HG03103 (cell line): ENCODE results near the gene RAI1.
"Not testable (repeated sequence)": the region's sequence is repeated elsewhere in the genome, so short reads cannot be mapped to it uniquely, and the experiment has no call there.

Source experiments
- ATAC-seq: cut with Tn5 transposase; IDR thresholded peaks from one replicate; pipeline ENCODE4 v1.9.1; 2021; ENCODE audit warnings: low read depth; ENCODE audit not compliant: unreplicated experiment

RAI1 gene, protein sequence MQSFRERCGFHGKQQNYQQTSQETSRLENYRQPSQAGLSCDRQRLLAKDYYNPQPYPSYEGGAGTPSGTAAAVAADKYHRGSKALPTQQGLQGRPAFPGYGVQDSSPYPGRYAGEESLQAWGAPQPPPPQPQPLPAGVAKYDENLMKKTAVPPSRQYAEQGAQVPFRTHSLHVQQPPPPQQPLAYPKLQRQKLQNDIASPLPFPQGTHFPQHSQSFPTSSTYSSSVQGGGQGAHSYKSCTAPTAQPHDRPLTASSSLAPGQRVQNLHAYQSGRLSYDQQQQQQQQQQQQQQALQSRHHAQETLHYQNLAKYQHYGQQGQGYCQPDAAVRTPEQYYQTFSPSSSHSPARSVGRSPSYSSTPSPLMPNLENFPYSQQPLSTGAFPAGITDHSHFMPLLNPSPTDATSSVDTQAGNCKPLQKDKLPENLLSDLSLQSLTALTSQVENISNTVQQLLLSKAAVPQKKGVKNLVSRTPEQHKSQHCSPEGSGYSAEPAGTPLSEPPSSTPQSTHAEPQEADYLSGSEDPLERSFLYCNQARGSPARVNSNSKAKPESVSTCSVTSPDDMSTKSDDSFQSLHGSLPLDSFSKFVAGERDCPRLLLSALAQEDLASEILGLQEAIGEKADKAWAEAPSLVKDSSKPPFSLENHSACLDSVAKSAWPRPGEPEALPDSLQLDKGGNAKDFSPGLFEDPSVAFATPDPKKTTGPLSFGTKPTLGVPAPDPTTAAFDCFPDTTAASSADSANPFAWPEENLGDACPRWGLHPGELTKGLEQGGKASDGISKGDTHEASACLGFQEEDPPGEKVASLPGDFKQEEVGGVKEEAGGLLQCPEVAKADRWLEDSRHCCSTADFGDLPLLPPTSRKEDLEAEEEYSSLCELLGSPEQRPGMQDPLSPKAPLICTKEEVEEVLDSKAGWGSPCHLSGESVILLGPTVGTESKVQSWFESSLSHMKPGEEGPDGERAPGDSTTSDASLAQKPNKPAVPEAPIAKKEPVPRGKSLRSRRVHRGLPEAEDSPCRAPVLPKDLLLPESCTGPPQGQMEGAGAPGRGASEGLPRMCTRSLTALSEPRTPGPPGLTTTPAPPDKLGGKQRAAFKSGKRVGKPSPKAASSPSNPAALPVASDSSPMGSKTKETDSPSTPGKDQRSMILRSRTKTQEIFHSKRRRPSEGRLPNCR (N-terminal part only)

GRCh38 chr17:17681187-17681743, at the start of gene RAI1:
Gene RAI1 (plus strand): TSS chr17:17681458. CDS start chr17:17792949, 111,491 bp downstream.
- no peak for ATAC-seq

DNA sequence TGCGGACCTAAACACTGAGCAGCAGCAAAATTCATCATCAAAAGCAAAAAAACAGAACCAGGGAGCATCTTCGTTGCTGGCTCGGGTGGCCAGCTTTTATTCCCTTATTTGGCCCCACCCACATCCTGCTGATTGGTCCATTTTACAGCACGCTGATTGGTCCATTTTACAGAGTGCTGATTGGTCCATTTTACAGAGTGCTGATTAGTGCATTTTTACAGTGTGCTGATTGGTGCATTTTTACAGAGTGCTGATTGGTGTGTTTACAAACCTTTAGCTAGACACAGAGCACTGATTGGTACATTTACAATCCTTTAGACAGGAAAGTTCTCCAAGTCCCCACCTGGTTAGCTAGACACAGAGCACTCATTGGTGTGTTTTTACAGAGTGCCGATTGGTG, 48.6 kb upstream of the RAI1 start:
- not testable (repeated sequence) for ATAC-seq

GRCh38 chr17:17633310-17633709, 47.9 kb upstream of the RAI1 start:
- ATAC-seq: no peak

DNA sequence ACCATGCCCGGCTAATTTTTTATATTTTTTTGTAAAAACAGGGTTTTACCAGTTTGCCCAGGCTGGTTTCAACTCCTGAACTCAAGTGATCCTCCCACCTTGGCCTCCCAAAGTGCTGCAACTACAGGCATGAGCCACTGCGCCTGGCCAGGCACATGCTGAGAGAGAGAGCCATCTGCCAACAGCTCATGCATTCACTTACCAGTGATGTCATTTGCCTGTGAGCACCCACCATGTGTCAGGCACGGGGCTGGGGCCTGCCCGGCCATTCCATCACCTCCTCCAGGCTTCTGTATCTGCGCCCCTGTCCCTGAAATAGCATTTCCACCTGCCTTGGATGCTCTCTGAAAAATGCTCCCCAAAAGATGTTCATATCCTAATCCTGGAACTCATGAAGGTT, 46.1 kb upstream of the RAI1 start:
- no peak for ATAC-seq

- ATAC-seq: not testable (repeated sequence)
Observed at GRCh38 chr17:17635537-17636271, 45.6 kb upstream of the RAI1 start.

GRCh38 chr17:17636272-17636885, 44.9 kb upstream of the RAI1 start:
- ATAC-seq: no peak

GRCh38 chr17:17638467-17638866, 42.8 kb upstream of the RAI1 start:
- ATAC-seq: no peak

DNA sequence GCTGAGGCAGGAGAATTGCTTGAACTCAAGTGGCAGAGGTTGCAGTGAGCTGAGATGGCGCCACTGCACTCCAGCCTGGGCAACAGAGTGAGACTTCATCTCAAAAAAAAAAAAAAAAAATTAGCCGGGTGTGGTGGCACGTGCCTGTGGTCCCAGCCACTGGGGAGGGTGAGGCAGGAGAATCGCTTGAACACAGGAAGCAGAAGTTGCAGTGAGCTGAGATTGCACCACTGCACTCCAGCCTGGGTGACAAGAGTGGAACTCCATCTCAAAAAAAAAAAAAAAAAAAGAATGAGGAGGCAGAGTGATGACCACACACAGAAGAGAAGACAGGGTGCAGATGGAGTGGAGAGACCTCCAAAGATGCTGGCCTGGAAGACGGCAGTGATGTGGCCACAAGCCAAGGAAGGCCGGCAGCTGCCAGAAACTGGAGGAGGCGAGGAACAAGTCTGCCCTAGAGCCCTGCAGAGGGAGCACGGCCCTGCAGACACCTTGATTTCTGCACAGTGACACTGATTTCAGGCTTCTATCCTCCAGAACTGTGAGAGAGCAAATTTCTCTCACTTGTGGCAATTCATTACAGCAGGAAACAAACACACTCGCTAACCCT, 41.5 kb upstream of the RAI1 start:
- not testable (repeated sequence) for ATAC-seq

DNA sequence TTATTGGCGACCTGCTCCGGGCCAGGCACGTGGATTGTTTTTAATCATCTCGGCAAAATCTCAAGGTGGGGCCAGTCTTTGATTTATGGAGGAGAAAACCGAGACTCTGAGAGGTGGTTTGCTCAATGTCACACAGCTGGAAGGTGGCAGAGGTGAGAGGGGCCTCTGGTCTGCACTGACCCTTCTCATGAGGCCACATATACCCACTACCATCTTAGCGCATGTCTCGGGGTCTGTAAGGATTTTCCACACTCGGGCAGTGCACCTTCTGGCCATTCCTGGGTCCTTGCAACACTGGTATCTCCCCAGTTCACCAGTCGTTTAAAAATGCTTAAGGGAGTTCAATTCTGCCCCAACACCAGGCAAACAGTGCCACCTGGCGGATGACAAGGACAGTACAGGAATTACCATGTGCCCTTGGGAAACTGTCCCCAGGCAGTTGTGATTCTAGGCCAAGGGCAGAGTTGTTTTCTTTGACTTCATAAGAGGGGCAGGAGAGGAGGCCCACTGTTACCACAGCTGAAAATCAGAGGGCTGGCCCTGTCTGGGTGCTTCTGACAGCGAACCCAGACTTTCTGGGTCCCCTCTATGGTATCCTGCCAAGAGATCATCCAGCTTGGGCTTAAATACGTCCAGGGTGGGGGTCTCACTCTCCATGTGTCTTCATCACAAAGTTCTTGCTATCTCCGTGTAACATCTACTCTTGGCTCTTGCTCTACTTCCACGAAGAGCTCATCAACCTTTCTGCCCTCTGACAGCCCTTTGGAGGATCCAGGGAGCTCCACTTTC, 39.4 kb upstream of the RAI1 start:
- ATAC-seq: no peak

- ATAC-seq: not testable (repeated sequence)
Observed at GRCh38 chr17:17645148-17645547, 36.1 kb upstream of the RAI1 start.

- ATAC-seq: no peak
Observed at GRCh38 chr17:17645961-17646360, 35.3 kb upstream of the RAI1 start.

DNA sequence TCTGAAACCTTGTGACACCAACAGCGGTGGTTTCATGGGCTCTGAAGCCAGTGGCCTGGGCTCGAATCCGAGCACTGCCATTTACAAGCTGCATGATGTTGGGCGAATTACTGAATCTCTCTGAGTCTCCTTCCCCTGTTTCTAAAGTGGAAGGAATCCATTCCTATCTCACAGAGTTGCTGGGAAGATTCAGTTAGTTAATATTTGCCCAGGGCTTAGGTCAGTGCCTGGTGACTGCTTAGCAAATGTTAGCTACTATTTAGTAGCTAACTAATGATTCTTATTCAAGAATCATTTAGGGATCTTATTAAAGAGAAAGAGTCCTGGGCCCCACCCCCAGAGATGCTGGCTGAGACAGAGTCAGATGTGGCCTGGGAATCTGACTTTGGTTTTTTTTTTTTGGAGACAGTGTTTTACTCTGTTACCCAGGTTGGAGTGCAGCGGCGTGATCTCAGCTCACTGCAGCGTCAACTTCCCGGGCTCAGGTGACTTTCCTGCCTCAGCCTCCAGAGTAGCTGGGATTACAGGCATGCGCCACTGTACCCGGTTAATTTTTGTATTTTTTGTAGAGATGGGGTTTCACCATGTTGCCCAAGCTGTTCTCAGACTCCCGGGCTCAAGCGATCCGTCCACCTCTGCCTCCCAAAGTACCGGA, 33.6 kb upstream of the RAI1 start:
- no peak for ATAC-seq

DNA sequence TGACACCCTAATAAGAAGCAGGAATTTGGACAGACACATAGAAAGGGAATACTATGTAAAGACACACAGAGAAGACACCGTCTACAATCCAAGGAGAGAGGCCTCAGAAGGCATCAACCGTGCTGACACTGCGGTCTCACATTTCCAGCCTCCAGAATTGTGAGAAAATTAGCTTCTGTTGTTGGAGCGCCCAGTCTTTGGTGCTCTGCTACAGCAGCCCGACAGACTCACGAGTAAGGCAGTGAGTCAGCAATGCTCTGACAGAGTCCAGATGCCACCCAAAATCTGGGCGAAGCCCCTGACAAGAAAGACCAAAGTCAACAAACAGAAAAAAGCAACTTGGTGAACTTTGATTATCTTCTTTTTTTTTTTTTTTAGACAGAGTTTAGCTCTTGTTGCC, 32.5 kb upstream of the RAI1 start:
- no peak for ATAC-seq

DNA sequence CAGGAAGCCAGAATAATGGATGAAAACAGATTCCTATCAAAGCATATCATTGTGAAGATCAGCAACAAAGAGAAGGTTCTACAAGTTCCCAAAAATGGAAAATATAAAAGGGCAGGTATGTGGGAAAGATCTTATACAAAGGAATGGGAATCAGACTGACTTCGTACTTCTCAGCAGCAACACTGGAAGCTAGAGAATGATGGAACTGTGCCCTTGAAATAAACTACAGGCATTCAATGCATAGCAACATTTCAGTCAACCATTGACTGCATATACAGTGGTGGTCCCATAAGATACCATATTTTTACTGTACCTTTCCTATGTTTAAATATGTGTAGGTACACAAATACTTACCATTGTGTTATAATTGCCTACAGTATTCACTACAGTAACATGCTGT, 30.3 kb upstream of the RAI1 start:
- no peak for ATAC-seq

DNA sequence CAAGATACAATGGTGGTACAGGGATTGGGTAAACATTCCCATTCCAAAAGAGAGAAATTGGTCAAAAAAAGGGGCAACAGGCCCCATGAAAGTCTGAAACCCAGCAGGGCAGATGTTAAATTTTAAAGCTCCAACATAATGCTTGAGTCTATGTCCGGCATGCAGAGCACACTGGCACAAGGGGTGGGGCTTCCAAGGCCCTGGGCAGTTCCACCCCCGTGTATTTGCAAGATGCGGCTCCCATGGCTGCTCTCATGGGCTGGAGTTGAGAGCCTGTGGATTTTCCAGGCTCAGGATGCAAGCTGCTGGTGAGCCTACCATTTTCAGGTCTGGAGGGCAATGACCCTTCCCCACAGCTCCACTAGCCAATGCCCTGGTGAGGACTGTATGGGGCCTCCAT, 27.9 kb upstream of the RAI1 start:
- ATAC-seq: no peak

- ATAC-seq: no peak
Observed at GRCh38 chr17:17659340-17659739, 21.9 kb upstream of the RAI1 start.

- no peak for ATAC-seq
Observed at GRCh38 chr17:17661134-17661533, 20.1 kb upstream of the RAI1 start.

DNA sequence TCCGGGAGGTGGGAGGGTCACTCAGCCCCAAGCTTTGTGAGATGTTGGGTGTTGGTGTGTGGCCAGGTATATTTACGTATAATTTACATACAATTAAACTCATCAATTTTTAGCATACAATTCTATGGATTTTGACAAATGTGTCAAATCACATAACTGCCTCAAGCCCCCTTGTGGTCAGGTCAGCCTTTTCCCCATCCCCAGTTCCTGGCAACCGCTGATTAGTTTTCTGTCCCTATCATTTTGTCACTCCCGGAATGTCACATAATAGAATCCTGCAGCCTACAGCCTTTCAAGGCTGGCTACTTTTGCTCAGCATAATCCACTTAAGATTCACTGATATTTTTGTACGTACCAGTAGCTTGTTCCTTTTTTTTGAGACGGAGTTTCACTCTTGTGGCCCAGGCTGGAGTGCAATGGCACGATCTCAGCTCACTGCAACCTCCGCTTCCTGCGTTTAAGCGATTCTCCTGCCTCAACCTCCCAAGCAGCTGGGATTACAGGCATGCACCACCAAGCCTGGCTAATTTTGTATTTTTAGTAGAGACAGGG, 19.3 kb upstream of the RAI1 start:
- ATAC-seq: no peak
